BE2C (cell line): Measurements from ENCODE around the gene ADCY2.

Experiments used
- DNase-seq: peaks from one replicate; pipeline ENCODE4 v3.0.0-alpha.2; 2020
- H3K27me3 ChIP-seq: fragments of 250-450 bp; sonication (Bioruptor Pico); 2 replicates; pipeline ENCODE4 v1.5.1; 2020; ENCODE audit warnings: mild to moderate bottlenecking
- H3K36me3 ChIP-seq: fragments of 250-450 bp; sonication (Bioruptor Pico); 2 replicates; pipeline ENCODE4 v1.5.1; 2020; ENCODE audit warnings: mild to moderate bottlenecking
- H3K4me1 ChIP-seq: fragments of 250-450 bp; sonication (Bioruptor Pico); 2 replicates; pipeline ENCODE4 v1.5.1; 2020
- H3K4me3 ChIP-seq: 2 replicates; pipeline ENCODE4 v1.5.1; 2011; ENCODE audit warnings: low read depth, low read length
- H3K9me3 ChIP-seq: fragments of 250-450 bp; sonication (Bioruptor Pico); 2 replicates; pipeline ENCODE4 v1.5.1; 2020
- TF ChIP-seq, protein P1 (sequence below): IDR thresholded peaks from 2 replicates; pipeline ENCODE4 v1.5.1; 2012; ENCODE audit warnings: mild to moderate bottlenecking, low read depth, low read length

ADCY2 gene

GRCh38 chr5:7415587-7416535 is 19.9 kb downstream of the ADCY2 start:
- no peaks in the 10 kb centered on the region for H3K27me3 ChIP-seq
- DNase-seq = no peak
- no peaks in the 10 kb centered on the region for H3K4me1 ChIP-seq
- TF ChIP-seq, protein P1, sequence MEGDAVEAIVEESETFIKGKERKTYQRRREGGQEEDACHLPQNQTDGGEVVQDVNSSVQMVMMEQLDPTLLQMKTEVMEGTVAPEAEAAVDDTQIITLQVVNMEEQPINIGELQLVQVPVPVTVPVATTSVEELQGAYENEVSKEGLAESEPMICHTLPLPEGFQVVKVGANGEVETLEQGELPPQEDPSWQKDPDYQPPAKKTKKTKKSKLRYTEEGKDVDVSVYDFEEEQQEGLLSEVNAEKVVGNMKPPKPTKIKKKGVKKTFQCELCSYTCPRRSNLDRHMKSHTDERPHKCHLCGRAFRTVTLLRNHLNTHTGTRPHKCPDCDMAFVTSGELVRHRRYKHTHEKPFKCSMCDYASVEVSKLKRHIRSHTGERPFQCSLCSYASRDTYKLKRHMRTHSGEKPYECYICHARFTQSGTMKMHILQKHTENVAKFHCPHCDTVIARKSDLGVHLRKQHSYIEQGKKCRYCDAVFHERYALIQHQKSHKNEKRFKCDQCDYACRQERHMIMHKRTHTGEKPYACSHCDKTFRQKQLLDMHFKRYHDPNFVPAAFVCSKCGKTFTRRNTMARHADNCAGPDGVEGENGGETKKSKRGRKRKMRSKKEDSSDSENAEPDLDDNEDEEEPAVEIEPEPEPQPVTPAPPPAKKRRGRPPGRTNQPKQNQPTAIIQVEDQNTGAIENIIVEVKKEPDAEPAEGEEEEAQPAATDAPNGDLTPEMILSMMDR = no peak
- no peak overlapping the region for H3K4me3 ChIP-seq
- H3K9me3 ChIP-seq = no peaks in the 10 kb centered on the region
- H3K36me3 ChIP-seq = no peaks in the 10 kb centered on the region

DNA sequence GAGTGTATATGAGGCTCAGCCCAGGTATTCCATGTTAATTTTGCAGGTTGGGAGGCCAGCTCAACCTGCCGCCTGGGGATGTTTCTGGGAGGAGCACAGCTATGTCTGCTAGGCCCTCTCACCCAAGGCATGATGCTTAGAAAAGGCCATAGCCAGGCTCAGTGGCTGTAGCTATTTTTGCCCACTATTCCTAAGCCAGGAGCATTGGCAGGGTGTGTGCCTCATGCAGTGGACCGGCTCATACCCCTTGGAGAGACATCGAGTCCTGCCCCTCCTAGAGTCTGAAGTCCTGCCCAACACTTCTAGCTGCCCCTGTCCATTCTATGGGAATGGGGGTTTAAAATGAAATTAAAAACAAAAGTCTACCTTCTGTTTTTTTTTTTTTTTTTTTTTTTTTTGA is 22.3 kb downstream of the ADCY2 start:
- H3K4me3 ChIP-seq = no peak overlapping the region
- no peaks in the 10 kb centered on the region for H3K4me1 ChIP-seq
- TF ChIP-seq, protein P1 = no peak
- no peaks in the 10 kb centered on the region for H3K9me3 ChIP-seq
- no peaks in the 10 kb centered on the region for H3K36me3 ChIP-seq
- no peaks in the 10 kb centered on the region for H3K27me3 ChIP-seq
- DNase-seq = no peak

DNA sequence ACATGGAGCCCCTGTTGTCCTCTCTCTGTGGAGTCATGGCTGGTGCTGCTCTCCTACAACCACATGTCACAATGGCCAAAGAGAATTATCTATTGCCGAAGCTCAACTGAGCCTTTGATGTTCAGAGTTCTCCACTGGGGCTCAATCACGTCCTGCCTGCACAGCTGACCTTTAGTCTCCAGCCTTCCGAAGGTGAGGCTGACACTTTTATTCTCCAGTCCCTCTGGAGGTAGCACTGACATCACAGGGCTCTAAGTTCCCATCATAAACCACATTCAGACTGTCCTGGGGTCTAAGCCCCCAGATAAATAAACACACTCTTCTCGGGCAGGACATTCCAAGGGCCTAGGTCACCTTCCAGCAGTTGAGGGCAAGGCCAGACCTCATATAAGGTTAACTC is 23.4 kb downstream of the ADCY2 start:
- no peaks in the 10 kb centered on the region for H3K4me1 ChIP-seq
- no peaks in the 10 kb centered on the region for H3K9me3 ChIP-seq
- H3K36me3 ChIP-seq = no peaks in the 10 kb centered on the region
- DNase-seq = no peak
- TF ChIP-seq, protein P1 = no peak
- H3K27me3 ChIP-seq = no peaks in the 10 kb centered on the region
- H3K4me3 ChIP-seq = no peak overlapping the region

DNA sequence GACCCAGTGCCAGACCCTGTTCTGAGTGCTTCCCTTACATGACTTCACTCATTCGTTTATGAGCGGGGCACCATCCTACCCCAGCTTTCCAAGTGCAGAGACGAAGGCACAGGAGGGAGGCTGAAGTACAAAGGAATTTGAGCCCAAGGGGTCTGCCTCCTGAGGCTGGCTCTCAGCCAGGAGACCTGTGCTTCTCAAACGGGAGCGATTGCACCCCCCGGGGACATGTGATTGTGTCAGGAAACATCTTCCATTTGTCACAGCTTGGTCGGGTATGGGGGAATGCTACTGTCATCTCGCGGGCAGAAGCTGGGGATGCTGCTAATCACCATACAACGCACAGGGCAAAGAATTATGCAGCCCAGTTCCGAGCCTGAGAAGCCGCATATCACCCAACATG is 23.9 kb downstream of the ADCY2 start:
- DNase-seq = no peak
- Histone ChIP-seq H3K9me3 (no peaks in the 10 kb centered on the region), H3K36me3 (no peaks in the 10 kb centered on the region), H3K4me1 (no peaks in the 10 kb centered on the region), H3K27me3 (no peaks in the 10 kb centered on the region), H3K4me3 (no peak overlapping the region)
- TF ChIP-seq, protein P1 = no peak

DNA sequence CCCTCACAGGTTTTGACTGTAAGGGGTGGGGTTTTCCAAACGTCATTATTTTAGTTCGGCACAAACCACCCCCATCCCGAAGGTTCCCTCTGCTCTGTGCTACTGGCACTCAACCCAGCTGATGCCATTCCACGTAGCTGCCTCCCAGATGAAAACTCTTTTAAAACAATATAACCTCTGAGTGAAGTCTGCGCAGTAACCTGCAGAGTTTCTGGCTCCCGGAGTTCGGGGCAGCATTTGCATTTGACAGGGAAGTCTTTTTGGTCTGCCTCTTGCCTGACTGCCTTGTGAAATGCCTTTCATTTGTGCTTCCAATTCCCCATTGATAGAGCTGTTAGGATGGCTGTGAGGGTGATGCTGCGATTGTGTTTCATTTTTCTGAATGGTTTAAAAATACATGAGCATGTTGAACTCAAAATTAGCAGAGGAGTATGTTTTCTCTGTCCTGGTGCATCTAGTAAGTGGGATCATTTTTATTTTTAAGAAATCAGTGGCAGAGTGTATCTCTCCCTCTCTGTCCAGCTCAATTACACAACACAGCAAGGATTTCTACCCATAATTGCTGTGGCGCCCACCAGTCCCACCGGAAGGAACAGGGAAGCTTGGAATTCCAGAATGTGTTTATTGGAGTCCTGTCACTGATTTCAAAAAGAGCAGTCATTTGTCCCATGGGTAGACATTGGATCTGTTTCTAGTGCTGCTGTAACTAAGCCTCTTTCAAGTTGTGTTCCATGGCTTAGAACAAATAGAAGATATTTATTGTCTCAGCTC is 24.8 kb downstream of the ADCY2 start:
- no peak overlapping the region for H3K4me3 ChIP-seq
- no peaks in the 10 kb centered on the region for H3K4me1 ChIP-seq

More for the DNA sequence above, 24.8 kb downstream of the ADCY2 start:
- no peak for DNase-seq
- H3K36me3 ChIP-seq = no peaks in the 10 kb centered on the region
- H3K27me3 ChIP-seq = no peaks in the 10 kb centered on the region
- TF ChIP-seq, protein P1 = no peak
- H3K9me3 ChIP-seq = no peaks in the 10 kb centered on the region
